CD4-positive, alpha-beta memory T cell (primary cell): ENCODE results near the gene HELZ. TPM values are rescaled to one million over a fixed set of nuclear protein-coding genes. Genes with fewer than 3 reads are reported as not detected.

Experiments
- CTCF ChIA-PET: fragments of 350-600 bp; sonication (Branson Sonifier 250); formaldehyde crosslinking; loops from one replicate; lab custom pipeline; 2021; ENCODE audit warnings: inconsistent platforms; ENCODE audit not compliant: partially characterized antibody; lab: Charles Lee
- POLR2A ChIA-PET: fragments of 350-600 bp; sonication (Branson Sonifier 250); formaldehyde crosslinking; loops from one replicate; lab custom pipeline; 2021; ENCODE audit not compliant: partially characterized antibody; lab: Charles Lee
- DNase-seq, 5 donors: peaks; one replicate each; pipeline versions ENCODE4 v3.0.0 to v3.0.0-alpha.2; 2020 to 2022; ENCODE audit warnings: mixed read lengths in 1 of 5
- H3K27ac ChIP-seq: one replicate; pipeline ENCODE4 v1.7.0; 2013; ENCODE audit warnings: low read depth, low read length
- H3K27me3 ChIP-seq: 2 replicates; pipeline ENCODE4 v1.7.0; 2013; ENCODE audit warnings: mild to moderate bottlenecking, low read length, moderate library complexity; ENCODE audit not compliant: insufficient read depth
- H3K36me3 ChIP-seq: 2 replicates; pipeline ENCODE4 v1.7.0; 2013; ENCODE audit warnings: mild to moderate bottlenecking, low read length, moderate library complexity; ENCODE audit not compliant: insufficient read depth
- H3K4me1 ChIP-seq: 2 replicates; pipeline ENCODE4 v1.7.0; 2013; ENCODE audit warnings: mild to moderate bottlenecking, low read length, moderate library complexity; ENCODE audit not compliant: insufficient read depth
- H3K4me3 ChIP-seq, 2 donors: one replicate each; pipeline ENCODE4 v1.7.0; 2013; ENCODE audit warnings: low read length in 2 of 2, mild to moderate bottlenecking in 1 of 2
- H3K9me3 ChIP-seq, 2 donors: one replicate each; pipeline ENCODE4 v1.7.0; 2013; ENCODE audit warnings: low read length in 2 of 2, control low read depth in 1 of 2; ENCODE audit not compliant: control insufficient read depth in 1 of 2
- H3K27ac Mint-ChIP-seq, 7 donors: one replicate each; pipeline ENCODE4 v1.8.0; 2020 to 2021; ENCODE audit warnings: mixed read lengths in 7 of 7, mild to moderate bottlenecking in 6 of 7, inconsistent platforms in 3 of 7, moderate library complexity in 3 of 7
- H3K27me3 Mint-ChIP-seq, 2 donors: one replicate each; pipeline ENCODE4 v1.8.0; 2020 to 2021; ENCODE audit warnings: mixed read lengths in 2 of 2
- H3K36me3 Mint-ChIP-seq, 2 donors: one replicate each; pipeline ENCODE4 v1.8.0; 2020 to 2021; ENCODE audit warnings: mixed read lengths in 2 of 2, inconsistent platforms in 1 of 2, mild to moderate bottlenecking in 1 of 2
- H3K4me1 Mint-ChIP-seq, 4 donors: one replicate each; pipeline ENCODE4 v1.8.0; 2020 to 2021; ENCODE audit warnings: mixed read lengths in 4 of 4, mild to moderate bottlenecking in 1 of 4
- H3K4me3 Mint-ChIP-seq, 8 donors: one replicate each; pipeline ENCODE4 v1.8.0; 2020 to 2021; ENCODE audit warnings: mixed read lengths in 8 of 8, mild to moderate bottlenecking in 7 of 8, moderate library complexity in 6 of 8, inconsistent platforms in 3 of 8
- H3K9me3 Mint-ChIP-seq, 8 donors: one replicate each; pipeline ENCODE4 v1.8.0; 2020 to 2021; ENCODE audit warnings: mixed read lengths in 8 of 8, mild to moderate bottlenecking in 5 of 8, inconsistent platforms in 3 of 8, moderate library complexity in 1 of 8
- intact Hi-C: fragments of 100-400 bp; cut with micrococcal nuclease; formaldehyde crosslinking; loops from one replicate; pipeline ENCODE4 v1.15.1; 2023
- polyA plus RNA-seq, 2 donors: library from polyadenylated mRNA; unstranded; fragments of 300-500 nt; fragmentation: Illumina TruSeq; gene quantifications; one replicate each; pipeline ENCODE4 v1.2.3, GENCODE V29; 2021
- total RNA-seq, 2 experiments: library from RNA; stranded (reverse); gene quantifications; one replicate each; pipeline ENCODE4 v1.2.3, GENCODE V29; 2021

HELZ gene
- total and polyA plus RNA-seq, 4 experiments from 2014 or later: 32.0 to 104 (median 86.4) TPM

DNA sequence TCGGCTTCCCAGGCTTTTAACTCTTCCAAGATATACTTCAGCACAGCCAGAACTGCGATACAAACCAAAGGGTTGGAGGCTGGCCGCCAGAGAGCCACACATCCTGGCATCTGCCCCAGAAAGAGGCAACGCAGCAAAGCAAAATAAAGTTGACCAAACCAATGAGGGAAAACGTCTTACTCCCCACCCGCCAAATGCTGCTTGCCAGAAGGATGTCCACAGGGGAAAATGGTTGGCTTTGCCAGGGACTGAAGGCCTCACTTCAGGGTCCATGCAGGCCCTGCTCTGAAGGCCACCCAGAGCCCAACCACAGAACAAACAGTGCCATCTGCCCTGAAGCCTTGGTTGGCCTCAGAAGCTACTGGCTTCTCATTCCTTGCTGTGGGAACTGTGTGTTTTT is 185.6 kb downstream of the HELZ start:
- intact Hi-C loops: no loop called here
- no peak for DNase-seq
- Histone ChIP-seq H3K4me3 (no peak overlapping the region), H3K9me3 (no peaks in the 10 kb centered on the region), H3K4me1 (no peaks in the 10 kb centered on the region), H3K36me3 (no peaks in the 10 kb centered on the region), H3K27ac (no peak overlapping the region), H3K27me3 (no peaks in the 10 kb centered on the region)
- no peak overlapping the region for H3K4me3 Mint-ChIP-seq
- no peak overlapping the region for H3K27ac Mint-ChIP-seq
- no peaks in the 10 kb centered on the region for H3K4me1 Mint-ChIP-seq
- no peaks in the 10 kb centered on the region for H3K27me3 Mint-ChIP-seq
- no peaks in the 10 kb centered on the region for H3K9me3 Mint-ChIP-seq
- CTCF ChIA-PET: interaction anchor here (0.5 kb wide), 1 partner anchor 1517 kb away, joined by 3 read pairs; no protein-coding TSS in a partner anchor
- POLR2A ChIA-PET: no interaction called here
- H3K36me3 Mint-ChIP-seq: peaks cover 3 to 16% of the 10 kb centered on the region in 2 donors

- H3K27ac Mint-ChIP-seq: no peak overlapping the region
- no peak for DNase-seq
- POLR2A ChIA-PET: no interaction called here
These were observed 187.0 kb downstream of the HELZ start for GRCh38 chr17:67058036-67058435.

GRCh38 chr17:67056746-67057490 is 188.1 kb downstream of the HELZ start:
- no peaks in the 10 kb centered on the region for H3K36me3 ChIP-seq
- Mint-ChIP-seq H3K9me3 (no peaks in the 10 kb centered on the region), H3K27me3 (no peaks in the 10 kb centered on the region), H3K4me3 (no peak overlapping the region), H3K27ac (no peak overlapping the region), H3K4me1 (no peaks in the 10 kb centered on the region), H3K36me3 (peaks cover 0 to 10% of the 10 kb centered on the region in 2 donors)
- intact Hi-C loops: no loop called here
- H3K27me3 ChIP-seq: no peaks in the 10 kb centered on the region
- no peak overlapping the region for H3K4me3 ChIP-seq
- H3K27ac ChIP-seq: no peak overlapping the region
- DNase-seq: no peak
- no peaks in the 10 kb centered on the region for H3K4me1 ChIP-seq
- CTCF ChIA-PET: no interaction called here
- no peaks in the 10 kb centered on the region for H3K9me3 ChIP-seq
- POLR2A ChIA-PET: no interaction called here

More at GRCh38 chr17:67058036-67058435, 187.0 kb downstream of the HELZ start:
- Histone ChIP-seq H3K4me3 (no peak overlapping the region), H3K27ac (no peak overlapping the region), H3K9me3 (no peaks in the 10 kb centered on the region), H3K4me1 (no peaks in the 10 kb centered on the region), H3K36me3 (no peaks in the 10 kb centered on the region), H3K27me3 (no peaks in the 10 kb centered on the region)
- Mint-ChIP-seq H3K4me1 (no peaks in the 10 kb centered on the region), H3K9me3 (no peaks in the 10 kb centered on the region), H3K27me3 (no peaks in the 10 kb centered on the region), H3K4me3 (no peak overlapping the region), H3K36me3 (peaks cover 1 to 11% of the 10 kb centered on the region in 2 donors)
- CTCF ChIA-PET: no interaction called here
- intact Hi-C loops: no loop called here

DNA sequence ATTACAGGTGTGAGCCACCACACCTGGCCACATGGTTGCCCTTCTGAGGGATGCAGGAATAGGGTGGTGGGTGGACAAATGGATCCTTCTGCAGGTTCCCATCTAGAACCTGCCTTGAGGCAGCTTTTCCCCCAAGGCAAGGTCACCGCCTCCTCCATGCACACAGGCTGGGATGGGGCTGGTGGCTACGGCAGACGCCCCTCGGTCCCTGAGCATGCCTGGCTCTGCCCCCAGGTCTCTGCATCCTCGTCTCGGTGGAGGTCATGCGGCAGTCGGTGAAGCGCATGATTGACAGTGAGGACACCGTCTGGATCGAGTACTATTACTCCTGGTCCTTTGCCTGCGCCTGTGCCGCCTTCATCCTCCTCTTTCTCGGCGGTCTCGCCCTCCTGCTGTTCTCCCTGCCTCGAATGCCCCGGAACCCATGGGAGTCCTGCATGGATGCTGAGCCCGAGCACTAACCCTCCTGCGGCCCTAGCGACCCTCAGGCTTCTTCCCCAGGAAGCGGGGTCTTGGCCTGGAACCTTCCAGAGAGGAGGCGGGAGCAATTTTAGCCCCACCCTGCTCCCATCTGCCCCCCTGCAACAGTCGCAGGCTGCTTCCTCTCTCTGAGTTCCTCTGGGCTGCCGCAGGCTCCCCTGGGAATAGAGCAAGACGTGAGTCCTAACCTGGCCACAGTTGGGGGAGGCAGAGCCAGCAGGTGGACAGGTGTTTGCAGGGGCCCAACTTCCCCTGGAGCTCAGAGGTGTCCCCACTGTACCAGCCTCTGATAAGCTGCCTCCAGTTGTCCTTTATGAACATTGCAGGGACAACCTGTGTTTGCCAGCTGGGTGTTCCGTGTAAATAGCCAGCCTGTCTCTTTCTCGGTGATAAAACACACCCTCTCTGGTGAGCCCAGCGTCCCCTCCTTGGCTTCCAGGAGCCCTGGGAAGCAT is 188.9 kb downstream of the HELZ start:
- Histone ChIP-seq H3K4me3 (no peak overlapping the region), H3K27ac (no peak overlapping the region), H3K9me3 (no peaks in the 10 kb centered on the region), H3K27me3 (no peaks in the 10 kb centered on the region), H3K4me1 (no peaks in the 10 kb centered on the region), H3K36me3 (no peaks in the 10 kb centered on the region)
- Mint-ChIP-seq H3K36me3 (peaks cover 0 to 6% of the 10 kb centered on the region in 2 donors), H3K27ac (no peak overlapping the region), H3K27me3 (no peaks in the 10 kb centered on the region), H3K4me3 (no peak overlapping the region), H3K4me1 (no peaks in the 10 kb centered on the region), H3K9me3 (no peaks in the 10 kb centered on the region)
- DNase-seq: no peak
- ChIA-PET CTCF (no interaction called here), POLR2A (no interaction called here)
- intact Hi-C loops: no loop called here

DNA sequence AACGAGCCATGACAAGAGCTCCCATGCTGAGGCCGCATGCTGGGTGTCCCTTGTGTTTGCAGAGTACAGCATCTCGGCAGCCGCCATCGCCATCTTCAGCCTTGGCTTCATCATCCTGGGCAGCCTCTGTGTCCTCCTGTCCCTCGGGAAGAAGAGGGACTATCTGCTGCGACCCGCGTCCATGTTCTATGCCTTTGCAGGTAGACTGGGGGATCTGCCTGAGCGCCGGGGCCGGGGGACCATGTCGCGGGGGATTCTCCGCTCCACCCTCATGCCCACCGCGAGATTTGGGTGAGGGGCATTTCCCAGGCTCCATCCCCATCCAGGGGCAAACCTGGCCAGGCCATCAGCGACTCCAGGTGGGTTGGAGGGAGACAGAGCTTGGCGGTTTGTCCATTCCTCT is 190.0 kb downstream of the HELZ start:
- Histone ChIP-seq H3K27ac (no peak overlapping the region), H3K27me3 (no peaks in the 10 kb centered on the region), H3K4me1 (no peaks in the 10 kb centered on the region), H3K9me3 (no peaks in the 10 kb centered on the region), H3K4me3 (no peak overlapping the region), H3K36me3 (no peaks in the 10 kb centered on the region)
- no peaks in the 10 kb centered on the region for H3K36me3 Mint-ChIP-seq
- ChIA-PET CTCF (no interaction called here), POLR2A (no interaction called here)
- H3K27ac Mint-ChIP-seq: no peak overlapping the region
- no peak for DNase-seq
- no peaks in the 10 kb centered on the region for H3K27me3 Mint-ChIP-seq
- no peak overlapping the region for H3K4me3 Mint-ChIP-seq
- intact Hi-C loops: no loop called here
- peaks cover 0 to 3% (median 0%) of the 10 kb centered on the region in 8 donors for H3K9me3 Mint-ChIP-seq
- H3K4me1 Mint-ChIP-seq: no peaks in the 10 kb centered on the region

GRCh38 chr17:67054608-67055007 is 190.4 kb downstream of the HELZ start:
- H3K27ac ChIP-seq: no peak overlapping the region
- no peaks in the 10 kb centered on the region for H3K4me1 Mint-ChIP-seq
- peaks cover 0 to 3% (median under 1%) of the 10 kb centered on the region in 8 donors for H3K9me3 Mint-ChIP-seq
- no peak overlapping the region for H3K27ac Mint-ChIP-seq
- no peaks in the 10 kb centered on the region for H3K36me3 ChIP-seq
- no peaks in the 10 kb centered on the region for H3K27me3 ChIP-seq
- POLR2A ChIA-PET: no interaction called here
- H3K4me3 ChIP-seq: no peak overlapping the region
- no peaks in the 10 kb centered on the region for H3K27me3 Mint-ChIP-seq
- peak overlapping the region in 1 of 8 donors; percentile 2 for H3K4me3 Mint-ChIP-seq
- H3K9me3 ChIP-seq: peaks cover 0 to 3% of the 10 kb centered on the region in 2 donors
- no peak for DNase-seq
- CTCF ChIA-PET: no interaction called here
- no peaks in the 10 kb centered on the region for H3K4me1 ChIP-seq
- intact Hi-C loops: no loop called here
- no peaks in the 10 kb centered on the region for H3K36me3 Mint-ChIP-seq

- H3K27ac ChIP-seq: no peak overlapping the region
- ChIA-PET POLR2A (no interaction called here), CTCF (no interaction called here)
- H3K9me3 ChIP-seq: peaks cover 0 to 8% of the 10 kb centered on the region in 2 donors
- H3K36me3 ChIP-seq: no peaks in the 10 kb centered on the region
- intact Hi-C loops: no loop called here
- no peaks in the 10 kb centered on the region for H3K27me3 Mint-ChIP-seq
- H3K4me1 Mint-ChIP-seq: no peaks in the 10 kb centered on the region
- peaks cover 0 to under 1% of the 10 kb centered on the region in 2 donors for H3K36me3 Mint-ChIP-seq
- no peaks in the 10 kb centered on the region for H3K27me3 ChIP-seq
- DNase-seq: no peak
- H3K4me3 ChIP-seq: no peak overlapping the region
- H3K4me1 ChIP-seq: no peaks in the 10 kb centered on the region
- no peak overlapping the region for H3K27ac Mint-ChIP-seq
- no peak overlapping the region for H3K4me3 Mint-ChIP-seq
- peaks cover 0 to 7% (median 5%) of the 10 kb centered on the region in 8 donors for H3K9me3 Mint-ChIP-seq
These were observed 190.9 kb downstream of the HELZ start for GRCh38 chr17:67054011-67054591.
